Heart left ventricle (tissue), 16 donors: ENCODE data around the gene FBXL14. TPM values are rescaled to one million over a fixed set of nuclear protein-coding genes. Genes with fewer than 3 reads are reported as not detected.
"Not testable (repeated sequence)": the region's sequence is repeated elsewhere in the genome, so short reads cannot be mapped to it uniquely, and the experiment has no call there.

Experiments
- ATAC-seq, 4 donors: fragments of 200-7000 bp; cut with Tn5 transposase; one replicate each; pipeline ENCODE4 v1.9.1; 2020 to 2022; ENCODE audit warnings: moderate library complexity in 4 of 4, mild to moderate bottlenecking in 3 of 4, moderate number of reproducible peaks in 1 of 4
- DNase-seq, 5 donors: peaks; one replicate each; pipeline ENCODE4 v3.0.0-alpha.2; 2020
- H3K27ac ChIP-seq, 12 donors: fragments of 200-600 bp; sonication (generic) in 4 of 12; one replicate each; pipeline versions ENCODE4 v1.5.0 to v1.8.0; 2016 to 2022; ENCODE audit warnings: mild to moderate bottlenecking in 2 of 12
- H3K27me3 ChIP-seq, 9 donors: fragments of 200-600 bp; sonication (generic) in 2 of 9; one replicate each; pipeline versions ENCODE4 v1.5.1 to v1.8.0; 2016 to 2022; ENCODE audit warnings: mild to moderate bottlenecking in 3 of 9
- H3K36me3 ChIP-seq, 9 donors: fragments of 200-600 bp; sonication (generic) in 2 of 9; one replicate each; pipeline versions ENCODE4 v1.5.0 to v1.8.0; 2018 to 2022; ENCODE audit warnings: mild to moderate bottlenecking in 2 of 9
- H3K4me1 ChIP-seq, 12 donors: fragments of 200-600 bp; sonication (generic) in 4 of 12; one replicate each; pipeline versions ENCODE4 v1.5.0 to v1.8.0; 2016 to 2022; ENCODE audit warnings: mild to moderate bottlenecking in 3 of 12
- H3K4me3 ChIP-seq, 12 donors: fragments of 200-600 bp; sonication (generic) in 4 of 12; one replicate each; pipeline versions ENCODE4 v1.5.0 to v1.8.0; 2017 to 2022; ENCODE audit warnings: mild to moderate bottlenecking in 9 of 12, moderate library complexity in 4 of 12
- H3K9me3 ChIP-seq, 12 donors: fragments of 200-600 bp; sonication (generic) in 4 of 12; one replicate each; pipeline versions ENCODE4 v1.5.0 to v1.8.0; 2016 to 2022; ENCODE audit warnings: mild to moderate bottlenecking in 1 of 12
- CTCF ChIP-seq, 12 donors: fragments of 200-600 bp; sonication (generic) in 4 of 12; IDR thresholded peaks; one replicate each; pipeline versions ENCODE4 v1.5.0 to v1.8.0; 2018 to 2022; ENCODE audit warnings: antibody characterized with exemption in 12 of 12, mild to moderate bottlenecking in 5 of 12
- POLR2A ChIP-seq, 2 donors: fragments of 450-650 bp; IDR thresholded peaks; one replicate each; pipeline ENCODE4 v1.6.1; 2017; ENCODE audit warnings: antibody characterized with exemption in 2 of 2, mild to moderate bottlenecking in 2 of 2, moderate library complexity in 2 of 2
- WGBS, 4 donors: extraction: QIAGEN DNeasy Blood & Tissue Kit in 2 of 4; methylation state at CpG; one replicate each; pipeline versions ENCODE4 v1.1.5 to v1.1.7; 2013 to 2018; 5-methylcytosine and 5-hydroxymethylcytosine counted together
- intact Hi-C, 10 donors: fragments of 100-400 bp; cut with DNase I; formaldehyde crosslinking; loops; one replicate each; pipeline versions ENCODE4 v1.11.1 to v1.14.2; 2022
- polyA plus RNA-seq, 2 donors: library from polyadenylated mRNA; stranded (reverse); fragments of 200-250 nt; gene quantifications; one replicate each; pipeline ENCODE4 v1.2.3, GENCODE V29; 2013
- total RNA-seq, 9 donors: library from RNA; depleted of rRNA in 2 of 9; stranded (reverse); fragments of >200 nt in 2 of 9; fragmentation: NEBNext Ultra II Directional in 3 of 9; extraction: Animal tissue kit (Norgen Biotek cat#: 25700) in 3 of 9; gene quantifications; one replicate each; pipeline versions ENCODE4 v1.1.0 to v1.2.4, GENCODE V29; 2016 to 2023
- donor health status: ischemic (EF 13 %, LVEDD 7.1; RV severe dilation, severe dysfunction).
- donor health status: healthy with polysubstance abuse.
- donor health status: DM: no; HTN: yes; CAD: no.
- donor health status: DM: no; HTN: no; CAD: no.
- donor health status: ischemic (EF 25% LVEDD 6.9; RV normal size, moderate dysfunction).
- donor health status: ischemic (EF 25% LVEDD 5.7; RV mildly dilated, moderate dysfunction).
- donor health status: healthy.
- donor health status: DM: yes; HTN: yes; CAD: no.
- donor health status: ischemic (EF 35%, LVEDD 5.7; RV mildly dilated, moderate dysfunction).
- donor health status: nonischemic (EF 11% LVEDD 7.7; RV severe dilation, severe dysfunction).
- donor health status: DM: yes; HTN: yes; CAD: no.
- donor health status: PGD.
- donor health status: ischemic (EF 29% LVEDD 5.4; RV normal size, mild dysfunction).
- donor health status: nonischemic (EF 23%, LVEDD 6.1; RV moderate dilation, normal function).

Gene FBXL14
- total and polyA plus RNA-seq, 11 donors: 1.7 to 10.1 (median 8.4) TPM

DNA sequence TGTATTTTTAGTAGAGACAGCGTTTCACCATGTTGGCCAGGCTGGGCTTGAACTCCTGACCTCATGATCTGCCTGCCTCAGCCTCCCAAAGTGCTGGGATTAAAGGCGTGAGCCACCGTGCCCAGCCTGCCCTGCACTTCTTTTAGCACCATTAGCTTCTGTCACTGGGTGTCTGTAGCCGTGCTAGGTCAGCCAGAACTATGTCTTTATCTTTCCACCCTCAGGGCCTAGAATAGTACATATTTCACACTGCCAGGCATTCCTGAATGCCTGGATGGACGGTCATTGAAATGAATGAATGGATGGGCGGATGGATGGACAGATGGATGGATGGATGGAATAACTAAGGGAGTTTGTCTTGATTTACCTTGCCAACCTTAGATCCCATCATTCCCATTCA is 33.7 kb downstream of the FBXL14 start:
- H3K4me1 ChIP-seq: peaks cover 0 to 11% (median 0%) of the 10 kb centered on the region in 12 donors
- H3K4me3 ChIP-seq: no peak overlapping the region
- peaks cover 0 to 8% (median 0%) of the 10 kb centered on the region in 9 donors for H3K36me3 ChIP-seq
- no peak overlapping the region for H3K27ac ChIP-seq
- intact Hi-C loops: no loop called here
- no peaks in the 10 kb centered on the region for H3K27me3 ChIP-seq
- no peak for TF ChIP-seq CTCF (IDR thresholded peaks at IDR 0.05)
- no peak for TF ChIP-seq POLR2A (IDR thresholded peaks at IDR 0.05)
- 59 to 73% (median 72%) methylated on average over 6 of the region's 6 CpGs for WGBS, 4 donors
- peak in 3 of 4 donors; percentile 52 to 68 (median 67) for ATAC-seq
- H3K9me3 ChIP-seq: peaks cover 0 to 5% (median 0%) of the 10 kb centered on the region in 12 donors
- DNase-seq: no peak

- TF ChIP-seq CTCF (IDR thresholded peaks at IDR 0.05) (no peak), POLR2A (IDR thresholded peaks at IDR 0.05) (no peak)
- H3K27me3 ChIP-seq: no peaks in the 10 kb centered on the region
- H3K27ac ChIP-seq: no peak overlapping the region
- WGBS, 4 donors: 67 to 75% (median 71%) methylated on average over 6 of the region's 6 CpGs
- H3K9me3 ChIP-seq: peaks cover 0 to 5% (median 0%) of the 10 kb centered on the region in 12 donors
- no peaks in the 10 kb centered on the region for H3K36me3 ChIP-seq
- no peak for DNase-seq
- no peak overlapping the region for H3K4me3 ChIP-seq
- no peak for ATAC-seq
- H3K4me1 ChIP-seq: peaks cover 0 to 11% (median 0%) of the 10 kb centered on the region in 12 donors
- intact Hi-C loops: no loop called here
These were observed 34.7 kb downstream of the FBXL14 start for GRCh38 chr12:1559676-1560091.

- H3K27me3 ChIP-seq, ATAC-seq, DNase-seq, H3K9me3 ChIP-seq, H3K4me3 ChIP-seq, intact Hi-C loops, H3K27ac ChIP-seq, H3K36me3 ChIP-seq, H3K4me1 ChIP-seq: not testable (repeated sequence)
- 87 to 94% (median 91%) methylated on average over 14 to 15 of the region's 15 CpGs for WGBS, 4 donors
These were observed 36.3 kb downstream of the FBXL14 start for GRCh38 chr12:1558108-1558507.

GRCh38 chr12:1553987-1554982 is 40.1 kb downstream of the FBXL14 start:
- TF ChIP-seq CTCF (IDR thresholded peaks at IDR 0.05) (no peak), POLR2A (IDR thresholded peaks at IDR 0.05) (no peak)
- Histone ChIP-seq H3K4me1 (no peaks in the 10 kb centered on the region), H3K27ac (no peak overlapping the region), H3K27me3 (no peaks in the 10 kb centered on the region), H3K36me3 (no peaks in the 10 kb centered on the region), H3K9me3 (peaks cover 0 to 5% (median 0%) of the 10 kb centered on the region in 12 donors), H3K4me3 (no peak overlapping the region)
- DNase-seq (no peak), ATAC-seq (no peak)
- intact Hi-C loops: no loop called here
- WGBS, 4 donors: 83 to 88% (median 84%) methylated on average over 14 of the region's 14 CpGs
